Measurements from ENCODE around the gene TTC39A. TPM values are rescaled to one million over a fixed set of nuclear protein-coding genes. Genes with fewer than 3 reads are reported as not detected.

TTC39A gene
- polyA plus RNA-seq, 1 donor (not counting 4 experiments of a cell fraction or from before 2014, with no cell fraction given): 1.4 TPM

DNA sequence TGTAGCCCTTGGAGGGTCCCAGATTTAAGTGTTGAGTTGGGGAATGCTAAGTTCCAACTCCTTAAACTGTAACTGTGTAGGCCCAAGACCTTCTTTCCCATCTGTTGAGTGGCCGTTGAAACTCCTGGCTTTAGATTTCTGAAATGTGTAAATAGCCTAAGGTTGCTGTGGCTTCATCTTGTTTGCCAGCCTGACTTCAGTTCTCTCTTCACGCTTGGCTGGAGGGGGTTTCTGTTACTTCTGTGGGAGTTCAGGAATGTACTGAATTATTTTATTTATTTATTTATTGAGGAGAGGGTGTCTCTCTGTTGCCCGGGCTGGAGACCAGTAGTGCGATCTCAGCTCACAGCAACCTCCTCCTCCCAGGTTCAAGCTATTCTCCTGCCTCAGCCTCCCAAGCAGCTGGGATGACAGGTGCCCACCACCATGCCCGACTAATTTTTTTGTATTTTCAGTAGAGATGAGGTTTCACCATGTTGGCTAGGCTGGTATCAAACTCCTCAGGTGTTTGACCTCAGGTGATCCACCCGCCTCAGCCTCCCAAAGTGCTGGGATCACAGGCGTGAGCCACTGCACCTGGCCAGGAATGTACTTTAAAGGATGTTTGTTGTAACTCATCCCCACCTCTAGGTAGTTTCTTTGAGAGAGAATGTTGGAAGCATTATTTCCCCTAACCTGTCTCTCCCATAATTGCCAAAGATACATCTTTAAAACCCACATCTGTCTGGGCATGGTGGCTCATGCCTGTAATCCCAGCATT lies 5.9 kb downstream of the TTC39A start:
- no peaks in the 10 kb centered on the region for H3K4me1 ChIP-seq (ENCODE audit: control insufficient read depth, extremely low read depth, insufficient read depth, low read length)
- DNase-seq (ENCODE audit: low read depth, low spot score): no peak
- H3K27me3 ChIP-seq (ENCODE audit: control insufficient read depth, extremely low read depth, insufficient read depth, low read length): peaks cover 2% of the 10 kb centered on the region
- FAIRE-seq: no peak
- no peak overlapping the region for H3K4me2 ChIP-seq (ENCODE audit: control insufficient read depth, extremely low read depth, insufficient read depth, low read depth, low read length)
- no peak overlapping the region for H3K4me3 ChIP-seq (ENCODE audit: control insufficient read depth in 2 of 3, extremely low read depth in 1 of 3, insufficient read depth in 2 of 3, low read depth in 1 of 3, low read length in 3 of 3)
- TF ChIP-seq, protein P1, sequence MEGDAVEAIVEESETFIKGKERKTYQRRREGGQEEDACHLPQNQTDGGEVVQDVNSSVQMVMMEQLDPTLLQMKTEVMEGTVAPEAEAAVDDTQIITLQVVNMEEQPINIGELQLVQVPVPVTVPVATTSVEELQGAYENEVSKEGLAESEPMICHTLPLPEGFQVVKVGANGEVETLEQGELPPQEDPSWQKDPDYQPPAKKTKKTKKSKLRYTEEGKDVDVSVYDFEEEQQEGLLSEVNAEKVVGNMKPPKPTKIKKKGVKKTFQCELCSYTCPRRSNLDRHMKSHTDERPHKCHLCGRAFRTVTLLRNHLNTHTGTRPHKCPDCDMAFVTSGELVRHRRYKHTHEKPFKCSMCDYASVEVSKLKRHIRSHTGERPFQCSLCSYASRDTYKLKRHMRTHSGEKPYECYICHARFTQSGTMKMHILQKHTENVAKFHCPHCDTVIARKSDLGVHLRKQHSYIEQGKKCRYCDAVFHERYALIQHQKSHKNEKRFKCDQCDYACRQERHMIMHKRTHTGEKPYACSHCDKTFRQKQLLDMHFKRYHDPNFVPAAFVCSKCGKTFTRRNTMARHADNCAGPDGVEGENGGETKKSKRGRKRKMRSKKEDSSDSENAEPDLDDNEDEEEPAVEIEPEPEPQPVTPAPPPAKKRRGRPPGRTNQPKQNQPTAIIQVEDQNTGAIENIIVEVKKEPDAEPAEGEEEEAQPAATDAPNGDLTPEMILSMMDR (optimal IDR thresholded peaks at IDR 0.05 in 1 of 3, IDR thresholded peaks at IDR 0.05 in 1 of 3, conservative IDR thresholded peaks at IDR 0.05 in 1 of 3; ENCODE audit: extremely low read depth in 1 of 3, insufficient read depth in 2 of 3, low read length in 3 of 3): no peak
- TF ChIP-seq EZH2 (IDR thresholded peaks at IDR 0.05; ENCODE audit: low read length): no peak
- no peaks in the 10 kb centered on the region for H3K9me1 ChIP-seq (ENCODE audit: control insufficient read depth, extremely low read depth, insufficient read depth, low read length)
- no peak overlapping the region for H2AFZ ChIP-seq (ENCODE audit: control insufficient read depth, low read length)
- H3K9ac ChIP-seq (ENCODE audit: control insufficient read depth, extremely low read depth, insufficient read depth, low read length): no peak overlapping the region
- H3K79me2 ChIP-seq (ENCODE audit: control insufficient read depth, insufficient read depth, low read length): no peaks in the 10 kb centered on the region
- H3K36me3 ChIP-seq (ENCODE audit: control insufficient read depth in 2 of 2, extremely low read depth in 1 of 2, insufficient read depth in 2 of 2, low read length in 2 of 2): no peaks in the 10 kb centered on the region
- dilution Hi-C loops (cut with MboI; ENCODE audit: extremely low pct_ligation_motif_present, low sequenced_read_pairs): no loop called here
- H3K9me3 ChIP-seq (ENCODE audit: control insufficient read depth, low read depth, low read length): no peaks in the 10 kb centered on the region
- H3K27ac ChIP-seq (ENCODE audit: control insufficient read depth, insufficient read depth, low read length): no peak overlapping the region
- no peaks in the 10 kb centered on the region for H4K20me1 ChIP-seq (ENCODE audit: control insufficient read depth, extremely low read depth, insufficient read depth, low read length)

DNA sequence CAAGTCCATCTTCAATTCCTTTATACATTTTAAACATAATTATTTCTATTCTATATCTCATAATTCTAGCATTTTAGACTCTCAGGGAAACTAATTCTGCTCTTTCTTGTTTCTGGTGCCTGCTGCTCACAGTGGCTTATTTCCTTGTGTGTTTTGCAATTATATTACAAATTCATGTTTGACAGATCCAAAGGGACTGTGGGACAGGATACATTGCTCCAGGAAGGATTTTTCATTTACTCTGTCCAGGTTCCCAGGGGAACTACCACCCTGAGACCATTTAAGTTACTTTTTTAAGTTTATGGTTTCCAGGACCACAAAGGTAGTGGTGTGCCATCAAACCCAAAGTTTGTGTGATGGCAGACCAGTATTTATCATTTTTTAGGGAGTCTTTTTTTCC lies 6.6 kb downstream of the TTC39A start:
- H4K20me1 ChIP-seq (ENCODE audit: control insufficient read depth, extremely low read depth, insufficient read depth, low read length): no peaks in the 10 kb centered on the region
- no peak for TF ChIP-seq EZH2 (IDR thresholded peaks at IDR 0.05; ENCODE audit: low read length)
- TF ChIP-seq, protein P1 (optimal IDR thresholded peaks at IDR 0.05 in 1 of 3, IDR thresholded peaks at IDR 0.05 in 1 of 3, conservative IDR thresholded peaks at IDR 0.05 in 1 of 3; ENCODE audit: extremely low read depth in 1 of 3, insufficient read depth in 2 of 3, low read length in 3 of 3): no peak
- dilution Hi-C loops (cut with MboI; ENCODE audit: extremely low pct_ligation_motif_present, low sequenced_read_pairs): no loop called here
- no peak overlapping the region for H2AFZ ChIP-seq (ENCODE audit: control insufficient read depth, low read length)
- H3K4me3 ChIP-seq (ENCODE audit: control insufficient read depth in 2 of 3, extremely low read depth in 1 of 3, insufficient read depth in 2 of 3, low read depth in 1 of 3, low read length in 3 of 3): no peak overlapping the region
- DNase-seq (ENCODE audit: low read depth, low spot score) (no peak), FAIRE-seq (no peak)
- no peaks in the 10 kb centered on the region for H3K36me3 ChIP-seq (ENCODE audit: control insufficient read depth in 2 of 2, extremely low read depth in 1 of 2, insufficient read depth in 2 of 2, low read length in 2 of 2)
- H3K79me2 ChIP-seq (ENCODE audit: control insufficient read depth, insufficient read depth, low read length): no peaks in the 10 kb centered on the region
- H3K9ac ChIP-seq (ENCODE audit: control insufficient read depth, extremely low read depth, insufficient read depth, low read length): no peak overlapping the region
- no peaks in the 10 kb centered on the region for H3K4me1 ChIP-seq (ENCODE audit: control insufficient read depth, extremely low read depth, insufficient read depth, low read length)
- H3K27me3 ChIP-seq (ENCODE audit: control insufficient read depth, extremely low read depth, insufficient read depth, low read length): no peaks in the 10 kb centered on the region
- no peak overlapping the region for H3K27ac ChIP-seq (ENCODE audit: control insufficient read depth, insufficient read depth, low read length)
- H3K4me2 ChIP-seq (ENCODE audit: control insufficient read depth, extremely low read depth, insufficient read depth, low read depth, low read length): no peak overlapping the region
- H3K9me3 ChIP-seq (ENCODE audit: control insufficient read depth, low read depth, low read length): no peaks in the 10 kb centered on the region
- H3K9me1 ChIP-seq (ENCODE audit: control insufficient read depth, extremely low read depth, insufficient read depth, low read length): no peaks in the 10 kb centered on the region

All from keratinocyte (primary cell).